Transverse colon (tissue), 4 donors: ENCODE results near the gene OR51I2. TPM values are rescaled to one million over a fixed set of nuclear protein-coding genes. Genes with fewer than 3 reads are reported as not detected.

Experiments
- DNase-seq: peaks from one replicate; pipeline ENCODE4 v3.0.0-alpha.2; 2019
- H3K27ac ChIP-seq, 4 donors: fragments of 200-600 bp; sonication (generic); 2 replicates each; pipeline ENCODE4 v1.5.1; 2016 to 2018; ENCODE audit warnings: inconsistent platforms in 4 of 4
- H3K27me3 ChIP-seq: fragments of 200-600 bp; sonication (generic); 2 replicates; pipeline ENCODE4 v1.5.1; 2017; ENCODE audit warnings: inconsistent platforms
- H3K36me3 ChIP-seq, 4 donors: fragments of 200-600 bp; sonication (generic); 2 replicates each; pipeline ENCODE4 v1.5.1; 2017 to 2019; ENCODE audit warnings: inconsistent platforms in 4 of 4
- H3K4me1 ChIP-seq, 4 donors: fragments of 200-600 bp; sonication (generic); 2 replicates each; pipeline ENCODE4 v1.5.1; 2017 to 2020; ENCODE audit warnings: inconsistent platforms in 4 of 4
- H3K4me3 ChIP-seq, 4 donors: fragments of 200-600 bp; sonication (generic); 1 replicate in 1 of 4; 2 replicates in 3 of 4; pipeline versions ENCODE4 v1.5.1 to v1.6.1; 2017 to 2019; ENCODE audit warnings: inconsistent platforms in 4 of 4
- H3K9me3 ChIP-seq, 2 donors: fragments of 200-600 bp; sonication (generic); 2 replicates each; pipeline ENCODE4 v1.5.1; 2017 to 2019; ENCODE audit warnings: inconsistent platforms in 2 of 2
- CTCF ChIP-seq, 5 experiments: fragments of 200-600 bp in 3 of 5; fragments of 450-650 bp in 2 of 5; sonication (generic) in 3 of 5; IDR thresholded peaks; 1 replicate in 2 of 5; 2 replicates in 3 of 5; pipeline ENCODE4 v1.5.1; 2016 to 2017; ENCODE audit warnings: antibody characterized with exemption in 5 of 5, inconsistent platforms in 3 of 5, mild to moderate bottlenecking in 2 of 5, moderate library complexity in 1 of 5
- EP300 ChIP-seq: sonication (generic); formaldehyde crosslinking; IDR thresholded peaks from one replicate; pipeline ENCODE4 v1.6.1; 2017; ENCODE audit warnings: antibody characterized with exemption, low read depth
- POLR2A ChIP-seq: fragments of 450-650 bp; IDR thresholded peaks from one replicate; pipeline ENCODE4 v1.6.1; 2016; ENCODE audit warnings: antibody characterized with exemption, mild to moderate bottlenecking, moderate library complexity
- POLR2AphosphoS5 ChIP-seq, 3 donors: sonication (generic); formaldehyde crosslinking; IDR thresholded peaks; one replicate each; pipeline ENCODE4 v1.6.1; 2016; ENCODE audit warnings: antibody characterized with exemption in 3 of 3
- WGBS, 2 donors: methylation state at CpG; one replicate each; pipeline ENCODE4 v1.1.5; 2018; ENCODE audit warnings: low coverage in 1 of 2; 5-methylcytosine and 5-hydroxymethylcytosine counted together
- in situ Hi-C, 4 donors: fragments of 200-750 bp; cut with MboI; loops; one replicate each; pipeline versions ENCODE4 v1.15.0 to v1.15.1; 2017; ENCODE audit warnings: low sequenced_read_pairs in 3 of 4, low pct_ligation_motif_present in 1 of 4, low pct_unique_long_range_greater_than_20kb in 1 of 4
- intact Hi-C: fragments of 100-400 bp; cut with DNase I; formaldehyde crosslinking; loops from one replicate; pipeline ENCODE4 v1.15.1; 2023; ENCODE audit warnings: low total_unique reads
- total RNA-seq, 4 donors: library from RNA; depleted of rRNA; stranded (reverse); fragments of >200 nt; gene quantifications; one replicate each; pipeline ENCODE4 v1.1.0, GENCODE V29; 2016

The OR51I2 gene
- total RNA-seq, 4 donors from 2014 or later, result not detected

DNA sequence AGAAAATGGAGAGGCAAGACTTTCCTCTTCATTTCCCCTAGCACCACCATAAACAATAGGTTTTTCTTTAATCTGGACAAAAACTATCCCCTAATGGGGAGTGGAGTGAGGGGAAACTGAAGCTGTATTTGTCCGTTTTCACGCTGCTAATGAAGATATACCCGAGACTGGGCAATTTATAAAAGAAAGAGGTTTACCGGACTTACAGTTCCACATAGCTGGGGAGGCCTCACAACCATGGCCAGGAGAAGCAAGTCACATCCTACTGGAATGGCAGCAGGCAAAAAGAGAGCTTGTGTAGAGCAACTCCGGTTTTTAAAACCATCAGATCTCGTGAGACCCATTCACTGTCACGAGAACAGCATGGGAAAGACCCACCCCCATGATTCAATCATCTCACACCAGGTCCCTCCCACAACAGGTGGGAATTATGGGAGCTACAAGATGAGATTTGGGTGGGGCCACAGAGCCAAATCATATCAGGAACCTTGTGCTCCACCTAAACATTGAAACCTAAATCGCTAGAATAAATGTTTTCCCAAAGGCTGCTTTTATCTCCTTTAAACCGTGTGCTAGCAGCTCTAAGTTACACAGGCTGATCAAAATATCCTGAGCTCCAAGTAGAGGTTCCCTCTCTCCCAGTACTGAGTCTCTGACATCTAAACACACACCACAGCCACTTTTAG, 56.4 kb downstream of the OR51I2 start:
- WGBS, 2 donors, result 88 to 89% methylated on average over 6 to 9 of the region's 9 CpGs
- Histone ChIP-seq H3K4me3 (no peak overlapping the region), H3K27ac (no peak overlapping the region), H3K27me3 (no peaks in the 10 kb centered on the region), H3K9me3 (no peaks in the 10 kb centered on the region), H3K4me1 (no peaks in the 10 kb centered on the region), H3K36me3 (no peaks in the 10 kb centered on the region)
- no peak for TF ChIP-seq POLR2A
- no peak for TF ChIP-seq POLR2AphosphoS5 (IDR thresholded peaks at IDR 0.05)
- TF ChIP-seq CTCF (IDR thresholded peaks at IDR 0.05), result no peak
- TF ChIP-seq EP300, result no peak
- intact Hi-C loops (no loop called here), in situ Hi-C loops (no loop called here)
- DNase-seq, result no peak

Other genes starting within 250 kb of the OR51I2 start
- gene OR51V1, start 248.6 kb upstream of the OR51I2 start, total RNA-seq, result not detected
- 1 to 10 TPM in 2 of 4 donors, not detected in 2; 1.1 to 2.0 TPM for gene HBB, start 222.3 kb upstream of the OR51I2 start, total RNA-seq
- gene HBD, start 214.8 kb upstream of the OR51I2 start, total RNA-seq, result not detected
- not detected for gene HBG1, start 199.5 kb upstream of the OR51I2 start, total RNA-seq
- gene HBG2, start 194.5 kb upstream of the OR51I2 start, total RNA-seq, result not detected
- not detected for gene HBE1, start 179.4 kb upstream of the OR51I2 start, total RNA-seq
- gene OR51B4, start 147.4 kb upstream of the OR51I2 start, total RNA-seq, result not detected
- not detected for gene OR51B2, start 125.0 kb upstream of the OR51I2 start, total RNA-seq
- gene OR51B5, start 105.8 kb upstream of the OR51I2 start, total RNA-seq, result not detected
- not detected for gene OR51B6, start 97.8 kb upstream of the OR51I2 start, total RNA-seq
- gene OR51M1, start 65.5 kb upstream of the OR51I2 start, total RNA-seq, result not detected
- gene OR51Q1, start 27.2 kb upstream of the OR51I2 start, total RNA-seq, result not detected
- gene OR51I1, start 7.8 kb upstream of the OR51I2 start, total RNA-seq, result not detected
- not detected for gene OR52D1, start 39.4 kb downstream of the OR51I2 start, total RNA-seq
- gene UBQLN3, start 60.6 kb downstream of the OR51I2 start, total RNA-seq, result under 1 TPM in 2 of 4 donors, not detected in 2; 0.64 to 0.75 TPM
- 1 to 10 TPM in 1 of 4 donors, under 1 TPM in 2, not detected in 1; 0.41 to 1.8 (median 0.48) TPM for gene UBQLNL, start 67.4 kb downstream of the OR51I2 start, total RNA-seq
- under 1 TPM in 1 of 4 donors, not detected in 3; 0.79 TPM for gene OR52H1, start 99.2 kb downstream of the OR51I2 start, total RNA-seq
- gene OR52B6, start 131.6 kb downstream of the OR51I2 start, total RNA-seq, result not detected
- 1 to 10 TPM in 1 of 4 donors, under 1 TPM in 1, not detected in 2; 0.79 to 1.4 TPM for gene TRIM6, start 147.3 kb downstream of the OR51I2 start, total RNA-seq
- gene TRIM34, start 175.7 kb downstream of the OR51I2 start, total RNA-seq, result 1 to 10 TPM; 1.5 to 9.8 (median 7.1) TPM
- 10 to 100 TPM; 10.5 to 23.6 (median 16.3) TPM for gene TRIM5, start 235.8 kb downstream of the OR51I2 start, total RNA-seq
- gene TRIM22, start 240.5 kb downstream of the OR51I2 start, total RNA-seq, result 10 to 100 TPM in 3 of 4 donors, 1 to 10 TPM in 1; 3.2 to 35.2 (median 21.4) TPM